Astrocyte (in vitro differentiated cells and primary cell): ENCODE results near the gene CSF1R. TPM values are rescaled to one million over a fixed set of nuclear protein-coding genes. Genes with fewer than 3 reads are reported as not detected.

Source experiments
- DNase-seq: peaks from one replicate; pipeline ENCODE4 v3.0.0-alpha.2; 2010; ENCODE audit warnings: low read depth
- FAIRE-seq: peaks from 2 replicates; lab custom pipeline; 2011; peaks lifted over from hg19 to GRCh38; lab: Jason Lieb, UNC
- H2AFZ ChIP-seq: 2 replicates; pipeline ENCODE4 v1.6.0; 2012; ENCODE audit warnings: low read depth, low read length, inconsistent platforms
- H3K27ac ChIP-seq: 2 replicates; pipeline ENCODE4 v1.5.1; 2011; ENCODE audit warnings: low read depth, low read length, inconsistent platforms
- H3K27me3 ChIP-seq: 2 replicates; pipeline ENCODE4 v1.6.0; 2011; ENCODE audit warnings: low read length, inconsistent platforms; ENCODE audit not compliant: insufficient read depth
- H3K36me3 ChIP-seq: 2 replicates; pipeline ENCODE4 v1.5.1; 2011; ENCODE audit warnings: low read length, inconsistent platforms; ENCODE audit not compliant: insufficient read depth
- H3K4me1 ChIP-seq: 2 replicates; pipeline ENCODE4 v1.5.1; 2011; ENCODE audit warnings: low read length, inconsistent platforms; ENCODE audit not compliant: insufficient read depth
- H3K4me2 ChIP-seq: 2 replicates; pipeline ENCODE4 v1.6.0; 2012; ENCODE audit warnings: low read length, inconsistent platforms
- H3K4me3 ChIP-seq: 2 replicates; pipeline ENCODE4 v1.5.1; 2011; ENCODE audit warnings: low read depth, mild to moderate bottlenecking, low read length, inconsistent platforms; ENCODE audit not compliant: insufficient read depth
- H3K79me2 ChIP-seq: 2 replicates; pipeline ENCODE4 v1.6.0; 2012; ENCODE audit warnings: mild to moderate bottlenecking, low read length, inconsistent platforms; ENCODE audit not compliant: insufficient read depth
- H3K9ac ChIP-seq: 2 replicates; pipeline ENCODE4 v1.6.0; 2012; ENCODE audit warnings: mild to moderate bottlenecking, low read length, inconsistent platforms
- H3K9me3 ChIP-seq: 2 replicates; pipeline ENCODE4 v1.5.1; 2012; ENCODE audit warnings: low read depth, mild to moderate bottlenecking, low read length, inconsistent platforms; ENCODE audit not compliant: insufficient read depth
- H4K20me1 ChIP-seq: 2 replicates; pipeline ENCODE4 v1.6.0; 2012; ENCODE audit warnings: low read length, inconsistent platforms; ENCODE audit not compliant: insufficient read depth
- H3K27ac Mint-ChIP-seq: one replicate; pipeline ENCODE4 v1.8.0; 2021; ENCODE audit warnings: mild to moderate bottlenecking, mixed read lengths; ENCODE audit not compliant: unreplicated experiment
- H3K27me3 Mint-ChIP-seq: one replicate; pipeline ENCODE4 v1.8.0; 2021; ENCODE audit warnings: low read depth, mixed read lengths; ENCODE audit not compliant: unreplicated experiment
- H3K36me3 Mint-ChIP-seq: one replicate; pipeline ENCODE4 v1.8.0; 2021; ENCODE audit warnings: low read depth, mixed read lengths; ENCODE audit not compliant: unreplicated experiment
- H3K4me1 Mint-ChIP-seq: one replicate; pipeline ENCODE4 v1.8.0; 2021; ENCODE audit warnings: low read depth, mixed read lengths; ENCODE audit not compliant: unreplicated experiment
- H3K4me3 Mint-ChIP-seq: one replicate; pipeline ENCODE4 v1.8.0; 2021; ENCODE audit warnings: mild to moderate bottlenecking, moderate library complexity, mixed read lengths; ENCODE audit not compliant: unreplicated experiment
- H3K9me3 Mint-ChIP-seq: one replicate; pipeline ENCODE4 v1.8.0; 2021; ENCODE audit warnings: mild to moderate bottlenecking, mixed read lengths; ENCODE audit not compliant: unreplicated experiment
- CTCF ChIP-seq: IDR thresholded peaks from 2 replicates; pipeline ENCODE4 v1.5.1; 2011; ENCODE audit warnings: low read depth, mild to moderate bottlenecking, inconsistent platforms, low read length, moderate library complexity; ENCODE audit not compliant: insufficient read depth
- EZH2 ChIP-seq: IDR thresholded peaks from 2 replicates; pipeline ENCODE4 v1.6.1; 2012; ENCODE audit warnings: mild to moderate bottlenecking, low read length, inconsistent platforms; ENCODE audit not compliant: insufficient read depth
- total RNA-seq: library from RNA; stranded (reverse); gene quantifications from 2 replicates; pipeline ENCODE4 v1.2.1, GENCODE V29; 2021

The CSF1R gene
- total RNA-seq, 1 donor from 2014 or later: 1.4 TPM

- Histone ChIP-seq H2AFZ (no peak overlapping the region), H3K79me2 (peaks cover 13% of the 10 kb centered on the region), H3K9me3 (no peaks in the 10 kb centered on the region), H3K27me3 (no peaks in the 10 kb centered on the region), H4K20me1 (no peaks in the 10 kb centered on the region), H3K9ac (no peak overlapping the region), H3K27ac (no peak overlapping the region), H3K36me3 (peaks cover 62% of the 10 kb centered on the region), H3K4me2 (no peak overlapping the region), H3K4me1 (peaks cover 13% of the 10 kb centered on the region), H3K4me3 (no peak overlapping the region)
- no peak overlapping the region for H3K27ac Mint-ChIP-seq
- H3K36me3 Mint-ChIP-seq: peaks cover 14% of the 10 kb centered on the region
- DNase-seq (no peak), FAIRE-seq (no peak)
- TF ChIP-seq CTCF (no peak), EZH2 (no peak)
- no peaks in the 10 kb centered on the region for H3K27me3 Mint-ChIP-seq
- H3K4me1 Mint-ChIP-seq: peaks cover 24% of the 10 kb centered on the region
- H3K9me3 Mint-ChIP-seq: no peaks in the 10 kb centered on the region
- H3K4me3 Mint-ChIP-seq: no peak overlapping the region
These were observed 59.6 kb downstream of the CSF1R start for GRCh38 chr5:150026682-150027172.

DNA sequence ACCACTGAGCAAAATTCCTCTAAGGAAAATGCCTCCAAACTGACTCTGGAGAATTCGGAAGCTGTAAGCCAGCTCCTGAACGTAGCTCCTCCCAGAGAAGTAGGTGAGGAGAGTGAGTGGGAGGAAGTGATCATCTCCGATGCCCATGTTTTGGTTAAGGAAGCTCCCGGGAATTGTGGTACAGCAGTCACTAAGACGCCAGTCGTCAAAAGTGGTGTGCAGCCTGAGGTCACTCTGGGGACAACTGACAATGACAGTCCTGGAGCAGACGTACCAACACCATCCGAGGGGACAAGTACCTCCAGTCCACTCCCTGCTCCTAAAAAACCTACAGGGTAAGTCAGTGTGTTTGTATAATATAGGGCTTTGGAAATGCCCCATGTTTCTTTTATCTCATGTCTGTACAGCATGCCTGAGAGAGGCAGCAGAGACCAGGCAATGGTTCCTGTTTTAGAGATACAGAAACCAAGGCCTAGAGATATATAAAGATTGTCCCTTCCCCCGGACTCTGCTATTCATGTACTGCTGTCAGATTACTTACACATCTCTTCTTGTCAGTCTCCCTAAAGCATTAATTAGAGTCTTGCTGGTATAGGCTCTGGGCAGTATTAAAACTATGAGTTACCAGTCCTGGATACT lies 61.9 kb downstream of the CSF1R start:
- no peak overlapping the region for H3K4me3 ChIP-seq

More for the DNA sequence above, 61.9 kb downstream of the CSF1R start:
- Histone ChIP-seq H3K27me3 (no peaks in the 10 kb centered on the region), H2AFZ (no peak overlapping the region), H3K27ac (no peak overlapping the region), H3K9me3 (no peaks in the 10 kb centered on the region), H3K4me2 (no peak overlapping the region), H3K9ac (no peak overlapping the region), H4K20me1 (peaks cover 3% of the 10 kb centered on the region), H3K79me2 (peaks cover 13% of the 10 kb centered on the region), H3K4me1 (peaks cover 27% of the 10 kb centered on the region), H3K36me3 (peaks cover 55% of the 10 kb centered on the region)
- H3K27ac Mint-ChIP-seq: no peak overlapping the region
- DNase-seq (no peak), FAIRE-seq (no peak)
- peaks cover 36% of the 10 kb centered on the region for H3K4me1 Mint-ChIP-seq
- TF ChIP-seq CTCF: no peak
- no peak for TF ChIP-seq EZH2
- H3K9me3 Mint-ChIP-seq: no peaks in the 10 kb centered on the region
- no peak overlapping the region for H3K4me3 Mint-ChIP-seq
- no peaks in the 10 kb centered on the region for H3K27me3 Mint-ChIP-seq
- H3K36me3 Mint-ChIP-seq: peaks cover 17% of the 10 kb centered on the region
